ENCODE data around the gene FAM107B.

DNA sequence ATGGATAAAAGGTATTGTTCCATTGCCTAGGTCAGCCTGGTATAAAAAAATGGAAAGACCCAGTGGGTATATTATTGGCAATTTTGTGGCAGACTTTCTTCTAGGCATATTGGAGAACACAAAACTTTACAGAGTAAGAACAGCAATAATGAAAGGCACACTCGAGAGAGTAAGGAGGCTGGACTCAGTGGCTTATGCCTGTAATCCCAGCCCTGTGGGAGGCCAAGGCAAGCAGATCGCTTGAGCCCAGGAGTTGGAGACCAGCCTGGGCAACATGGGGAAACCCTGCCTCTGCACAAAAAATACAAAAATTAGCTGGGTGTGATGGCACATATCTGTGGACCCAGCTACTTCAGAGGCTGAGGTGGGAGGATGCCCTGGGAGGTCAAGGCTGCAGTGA is 158.2 kb downstream of the FAM107B start:
- TF ChIP-seq, protein P1, sequence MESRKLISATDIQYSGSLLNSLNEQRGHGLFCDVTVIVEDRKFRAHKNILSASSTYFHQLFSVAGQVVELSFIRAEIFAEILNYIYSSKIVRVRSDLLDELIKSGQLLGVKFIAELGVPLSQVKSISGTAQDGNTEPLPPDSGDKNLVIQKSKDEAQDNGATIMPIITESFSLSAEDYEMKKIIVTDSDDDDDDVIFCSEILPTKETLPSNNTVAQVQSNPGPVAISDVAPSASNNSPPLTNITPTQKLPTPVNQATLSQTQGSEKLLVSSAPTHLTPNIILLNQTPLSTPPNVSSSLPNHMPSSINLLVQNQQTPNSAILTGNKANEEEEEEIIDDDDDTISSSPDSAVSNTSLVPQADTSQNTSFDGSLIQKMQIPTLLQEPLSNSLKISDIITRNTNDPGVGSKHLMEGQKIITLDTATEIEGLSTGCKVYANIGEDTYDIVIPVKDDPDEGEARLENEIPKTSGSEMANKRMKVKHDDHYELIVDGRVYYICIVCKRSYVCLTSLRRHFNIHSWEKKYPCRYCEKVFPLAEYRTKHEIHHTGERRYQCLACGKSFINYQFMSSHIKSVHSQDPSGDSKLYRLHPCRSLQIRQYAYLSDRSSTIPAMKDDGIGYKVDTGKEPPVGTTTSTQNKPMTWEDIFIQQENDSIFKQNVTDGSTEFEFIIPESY (IDR thresholded peaks at IDR 0.05; ENCODE audit: extremely low read depth, insufficient replicate concordance, low read length): no peak
- TF ChIP-seq CTCF (IDR thresholded peaks at IDR 0.05 in 2 of 3, conservative IDR thresholded peaks at IDR 0.05 in 1 of 3; ENCODE audit: borderline replicate concordance in 1 of 3, insufficient read depth in 1 of 3, low read depth in 2 of 3, low read length in 2 of 3) (no peak), RAD21 (IDR thresholded peaks at IDR 0.05; ENCODE audit: low read depth) (no peak), YY1 (IDR thresholded peaks at IDR 0.05; ENCODE audit: extremely low read depth, insufficient replicate concordance, low read depth, low read length) (no peak), CEBPB (IDR thresholded peaks at IDR 0.05; ENCODE audit: low read depth) (no peak), TCF7L2 (IDR thresholded peaks at IDR 0.05; ENCODE audit: borderline replicate concordance, extremely low read depth, insufficient read depth, insufficient read length) (no peak)
